NCI-H2029 treated with DMSO at 0.1 percent for 48 hours (cell line): ENCODE results near the gene CAMTA1.
A peak's percentile ranks its signal among the peaks of the same experiment; 100 is the strongest.

ENCODE experiments used
- DNase-seq: peaks from one replicate; lab custom pipeline; 2025; lab: John Stamatoyannopoulos, UW

The CAMTA1 gene

GRCh38 chr1:7198664-7199063 lies 413.4 kb downstream of the CAMTA1 start:
- no peak for DNase-seq

- no peak for DNase-seq
Observed at GRCh38 chr1:7199077-7199779, 414.0 kb downstream of the CAMTA1 start.

GRCh38 chr1:7207875-7208646 lies 422.8 kb downstream of the CAMTA1 start:
- DNase-seq = peak; percentile 13

GRCh38 chr1:7208647-7209180 lies 423.5 kb downstream of the CAMTA1 start:
- no peak for DNase-seq

GRCh38 chr1:7209336-7209735 lies 424.1 kb downstream of the CAMTA1 start:
- DNase-seq = no peak

- DNase-seq = peak; percentile 45
Observed at GRCh38 chr1:7218210-7218832, 433.1 kb downstream of the CAMTA1 start.

- DNase-seq = peak; percentile 60
Observed at GRCh38 chr1:7219031-7219430, 433.8 kb downstream of the CAMTA1 start.

GRCh38 chr1:7220007-7220406 lies 434.8 kb downstream of the CAMTA1 start:
- DNase-seq = no peak

GRCh38 chr1:7220712-7221252 lies 435.5 kb downstream of the CAMTA1 start:
- no peak for DNase-seq

GRCh38 chr1:7221826-7222694 lies 436.8 kb downstream of the CAMTA1 start:
- DNase-seq = no peak

- DNase-seq = no peak
Observed at GRCh38 chr1:7222695-7223015, 437.4 kb downstream of the CAMTA1 start.

- DNase-seq = no peak
Observed at GRCh38 chr1:7223334-7224080, 438.3 kb downstream of the CAMTA1 start.

GRCh38 chr1:7224081-7224534 lies 438.9 kb downstream of the CAMTA1 start:
- no peak for DNase-seq

- peak; percentile 48 for DNase-seq
Observed at GRCh38 chr1:7224644-7225043, 439.4 kb downstream of the CAMTA1 start.

GRCh38 chr1:7225711-7226505 lies 440.7 kb downstream of the CAMTA1 start:
- no peak for DNase-seq

- DNase-seq = no peak
Observed at GRCh38 chr1:7227654-7228053, 442.4 kb downstream of the CAMTA1 start.

GRCh38 chr1:7228252-7228961 lies 443.2 kb downstream of the CAMTA1 start:
- DNase-seq = no peak

GRCh38 chr1:7229186-7229585 lies 443.9 kb downstream of the CAMTA1 start:
- no peak for DNase-seq
